Coronary artery (tissue), 2 donors: ENCODE measurements around the gene FGL2.
A peak's percentile ranks its signal among the peaks of the same experiment; 100 is the strongest.

Experiments
- DNase-seq: peaks from one replicate; pipeline ENCODE4 v3.0.0-alpha.2; 2017; ENCODE audit warnings: low spot score
- H3K27ac ChIP-seq, 2 donors: fragments of 200-600 bp; sonication (generic); one replicate each; pipeline ENCODE4 v1.5.1; 2016 to 2019
- H3K4me3 ChIP-seq: fragments of 200-600 bp; sonication (generic); 2 replicates; pipeline ENCODE4 v1.5.1; 2016; ENCODE audit warnings: mild to moderate bottlenecking, moderate library complexity
- TF ChIP-seq, protein P1 (sequence below): fragments of 200-600 bp; sonication (generic); IDR thresholded peaks from one replicate; pipeline ENCODE4 v1.5.1; 2019; ENCODE audit warnings: antibody characterized with exemption

The FGL2 gene, protein sequence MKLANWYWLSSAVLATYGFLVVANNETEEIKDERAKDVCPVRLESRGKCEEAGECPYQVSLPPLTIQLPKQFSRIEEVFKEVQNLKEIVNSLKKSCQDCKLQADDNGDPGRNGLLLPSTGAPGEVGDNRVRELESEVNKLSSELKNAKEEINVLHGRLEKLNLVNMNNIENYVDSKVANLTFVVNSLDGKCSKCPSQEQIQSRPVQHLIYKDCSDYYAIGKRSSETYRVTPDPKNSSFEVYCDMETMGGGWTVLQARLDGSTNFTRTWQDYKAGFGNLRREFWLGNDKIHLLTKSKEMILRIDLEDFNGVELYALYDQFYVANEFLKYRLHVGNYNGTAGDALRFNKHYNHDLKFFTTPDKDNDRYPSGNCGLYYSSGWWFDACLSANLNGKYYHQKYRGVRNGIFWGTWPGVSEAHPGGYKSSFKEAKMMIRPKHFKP

DNA sequence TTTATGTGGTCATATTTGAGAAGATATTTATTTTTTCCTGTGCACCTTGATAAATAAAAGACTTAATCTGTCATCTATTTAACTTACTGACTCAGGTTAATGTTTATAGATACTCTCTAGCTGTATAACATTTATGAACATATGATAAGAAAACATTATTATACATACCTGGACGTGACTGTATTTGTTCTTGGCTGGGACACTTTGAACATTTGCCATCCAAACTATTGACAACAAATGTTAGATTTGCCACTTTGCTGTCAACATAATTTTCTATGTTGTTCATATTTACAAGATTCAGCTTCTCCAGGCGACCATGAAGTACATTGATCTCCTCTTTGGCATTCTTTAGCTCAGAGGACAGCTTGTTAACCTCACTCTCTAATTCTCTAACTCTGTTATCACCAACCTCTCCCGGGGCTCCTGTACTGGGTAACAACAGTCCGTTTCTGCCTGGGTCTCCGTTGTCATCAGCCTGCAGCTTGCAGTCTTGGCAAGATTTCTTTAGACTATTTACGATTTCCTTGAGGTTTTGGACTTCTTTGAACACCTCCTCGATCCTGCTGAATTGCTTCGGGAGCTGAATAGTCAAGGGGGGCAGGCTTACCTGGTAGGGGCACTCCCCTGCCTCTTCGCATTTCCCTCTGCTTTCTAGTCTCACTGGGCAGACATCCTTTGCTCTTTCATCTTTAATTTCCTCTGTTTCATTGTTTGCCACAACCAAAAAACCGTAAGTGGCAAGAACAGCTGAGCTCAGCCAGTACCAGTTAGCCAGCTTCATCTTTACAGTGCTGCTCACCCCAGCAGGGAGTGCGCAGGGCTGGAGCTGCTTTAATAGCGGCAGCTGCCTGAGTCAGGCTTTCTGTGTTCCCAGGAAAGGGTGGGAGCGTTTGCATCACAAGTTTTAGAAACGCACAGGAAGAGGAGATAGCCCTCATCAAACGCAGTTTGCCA is at the start of gene FGL2:
Gene FGL2 (minus strand): TSS at position 807 of the 954 bp plus-strand sequence. CDS start 26 bp downstream, at position 781.
- DNase-seq: peak; percentile 86
- H3K27ac ChIP-seq: peak within 1 kb of the TSS; percentile 51 to 76
- TF ChIP-seq, protein P1, sequence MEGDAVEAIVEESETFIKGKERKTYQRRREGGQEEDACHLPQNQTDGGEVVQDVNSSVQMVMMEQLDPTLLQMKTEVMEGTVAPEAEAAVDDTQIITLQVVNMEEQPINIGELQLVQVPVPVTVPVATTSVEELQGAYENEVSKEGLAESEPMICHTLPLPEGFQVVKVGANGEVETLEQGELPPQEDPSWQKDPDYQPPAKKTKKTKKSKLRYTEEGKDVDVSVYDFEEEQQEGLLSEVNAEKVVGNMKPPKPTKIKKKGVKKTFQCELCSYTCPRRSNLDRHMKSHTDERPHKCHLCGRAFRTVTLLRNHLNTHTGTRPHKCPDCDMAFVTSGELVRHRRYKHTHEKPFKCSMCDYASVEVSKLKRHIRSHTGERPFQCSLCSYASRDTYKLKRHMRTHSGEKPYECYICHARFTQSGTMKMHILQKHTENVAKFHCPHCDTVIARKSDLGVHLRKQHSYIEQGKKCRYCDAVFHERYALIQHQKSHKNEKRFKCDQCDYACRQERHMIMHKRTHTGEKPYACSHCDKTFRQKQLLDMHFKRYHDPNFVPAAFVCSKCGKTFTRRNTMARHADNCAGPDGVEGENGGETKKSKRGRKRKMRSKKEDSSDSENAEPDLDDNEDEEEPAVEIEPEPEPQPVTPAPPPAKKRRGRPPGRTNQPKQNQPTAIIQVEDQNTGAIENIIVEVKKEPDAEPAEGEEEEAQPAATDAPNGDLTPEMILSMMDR: no peak
- H3K4me3 ChIP-seq: peak within 1 kb of the TSS; percentile 73

DNA sequence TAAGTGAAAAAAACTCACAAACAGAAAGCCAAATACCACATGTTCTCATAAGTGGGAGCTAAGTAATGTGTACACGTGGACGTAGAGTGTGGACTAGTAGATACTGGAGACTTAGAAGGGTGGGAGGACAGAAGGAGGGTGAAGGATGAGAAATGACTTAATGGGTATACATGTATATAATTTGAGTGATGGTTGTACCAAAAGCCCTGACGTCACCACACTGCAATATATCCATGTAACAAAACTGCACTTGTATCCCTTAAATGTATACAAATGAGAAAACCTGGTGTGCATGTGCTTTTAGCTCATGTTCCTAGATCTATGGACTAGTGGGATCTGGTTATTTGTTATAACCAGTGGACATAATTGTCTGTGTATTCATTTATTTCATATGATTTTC is 48.5 kb upstream of the FGL2 start:
- DNase-seq: no peak
- Histone ChIP-seq H3K27ac (no peak overlapping the region), H3K4me3 (no peak overlapping the region)
- TF ChIP-seq, protein P1: no peak

DNA sequence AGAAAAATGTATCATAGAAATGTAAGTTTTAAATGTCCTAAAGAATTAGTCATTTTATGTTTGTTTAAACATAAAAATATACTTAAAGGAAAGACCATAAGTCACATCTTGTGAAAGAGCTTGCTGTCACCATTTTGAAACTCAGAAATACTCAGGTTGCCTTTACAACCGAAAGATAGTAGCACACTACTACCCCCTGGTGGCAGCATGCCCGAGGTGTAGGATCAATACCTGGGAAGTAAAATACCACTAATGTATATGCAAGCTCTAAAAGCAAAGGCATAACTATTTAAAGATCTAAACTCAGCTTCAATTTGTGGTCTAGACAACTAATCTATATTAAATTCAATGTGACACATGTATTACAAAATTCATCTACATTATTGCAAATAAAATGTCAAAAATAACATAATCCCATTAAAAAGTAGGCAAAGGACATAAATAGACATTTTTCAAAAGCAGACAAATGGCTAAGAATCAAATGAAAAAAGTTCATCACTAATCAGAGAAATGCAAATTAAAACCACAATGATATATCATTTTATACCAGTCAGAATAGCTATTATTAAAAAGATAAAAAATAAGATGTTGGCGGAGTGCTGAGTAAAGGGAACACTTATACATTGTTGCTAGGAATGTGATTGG is 47.7 kb upstream of the FGL2 start:
- no peak overlapping the region for H3K27ac ChIP-seq
- TF ChIP-seq, protein P1: no peak
- no peak for DNase-seq
- H3K4me3 ChIP-seq: no peak overlapping the region

DNA sequence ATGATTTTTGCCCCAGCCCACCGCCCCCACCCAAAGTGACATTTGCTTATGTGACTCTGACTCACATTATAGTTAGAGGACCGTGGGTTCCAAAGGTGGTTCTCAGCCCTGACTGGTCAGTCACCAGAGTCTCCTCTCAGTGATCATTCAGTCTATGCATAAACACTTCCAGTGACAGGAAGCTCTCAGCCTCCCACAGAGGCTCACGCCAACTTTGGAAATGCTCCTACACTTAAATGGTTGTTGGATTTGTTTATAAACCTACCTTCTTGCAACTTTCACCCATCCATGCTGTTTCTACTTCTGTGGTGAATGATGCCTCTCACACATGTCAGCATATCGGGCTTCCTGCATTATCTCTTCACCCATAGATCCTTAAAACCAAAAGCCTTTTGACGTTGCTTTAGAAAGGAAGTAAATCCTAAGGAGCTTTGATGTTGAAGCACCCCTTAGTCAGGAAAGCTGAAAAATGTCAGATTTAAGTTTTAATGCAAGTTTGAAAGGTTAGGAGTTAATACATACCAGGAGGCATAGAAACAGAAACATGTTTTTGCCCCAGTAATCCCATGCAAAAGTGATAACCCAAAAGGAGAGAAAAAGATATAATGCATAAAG is 46.5 kb upstream of the FGL2 start:
- Histone ChIP-seq H3K4me3 (no peak overlapping the region), H3K27ac (no peak overlapping the region)
- no peak for DNase-seq
- TF ChIP-seq, protein P1: no peak

DNA sequence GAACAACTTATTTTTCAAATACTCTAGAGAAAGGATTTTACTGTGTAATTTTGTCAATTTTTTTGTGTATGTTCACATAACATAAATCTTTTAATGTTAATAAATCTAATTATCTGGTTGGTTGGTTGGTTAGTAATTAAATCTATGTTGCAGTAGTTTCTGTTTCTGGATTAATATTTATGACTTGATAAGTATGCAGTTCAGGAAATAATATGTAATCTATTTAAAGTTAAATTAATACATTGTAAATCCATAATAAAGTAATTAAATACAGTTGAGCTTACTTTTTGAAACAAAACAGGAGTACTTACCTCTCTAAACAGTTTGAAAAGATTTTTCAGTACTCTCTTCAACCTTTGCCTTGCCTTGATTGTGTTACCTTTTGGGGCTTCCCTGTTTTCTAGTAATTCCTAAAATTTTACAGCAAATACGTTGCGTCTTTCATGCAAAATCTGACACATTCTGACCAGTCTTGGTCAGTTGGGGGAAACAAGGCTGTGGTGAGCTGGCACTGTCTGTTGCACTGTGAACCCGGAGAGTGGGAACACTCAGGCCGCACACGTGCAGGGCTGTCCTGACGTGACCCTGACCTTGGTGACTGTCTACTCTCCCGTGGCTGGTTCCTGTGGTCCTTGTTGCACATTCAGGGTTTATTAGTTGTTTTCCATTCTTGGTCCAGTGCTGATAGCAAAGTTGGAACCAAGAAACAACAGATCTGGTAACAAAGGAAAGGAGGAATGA is 45.6 kb upstream of the FGL2 start:
- Histone ChIP-seq H3K27ac (no peak overlapping the region), H3K4me3 (no peak overlapping the region)
- TF ChIP-seq, protein P1: no peak
- DNase-seq: no peak
